Coronary artery (tissue), 2 donors: ENCODE data around the gene POSTN.

Source experiments
- DNase-seq: peaks from one replicate; pipeline ENCODE4 v3.0.0-alpha.2; 2017; ENCODE audit warnings: low spot score
- H3K27ac ChIP-seq, 2 donors: fragments of 200-600 bp; sonication (generic); one replicate each; pipeline ENCODE4 v1.5.1; 2016 to 2019
- H3K4me3 ChIP-seq: fragments of 200-600 bp; sonication (generic); 2 replicates; pipeline ENCODE4 v1.5.1; 2016; ENCODE audit warnings: mild to moderate bottlenecking, moderate library complexity
- TF ChIP-seq, protein P1 (sequence below): fragments of 200-600 bp; sonication (generic); IDR thresholded peaks from one replicate; pipeline ENCODE4 v1.5.1; 2019; ENCODE audit warnings: antibody characterized with exemption

POSTN gene

DNA sequence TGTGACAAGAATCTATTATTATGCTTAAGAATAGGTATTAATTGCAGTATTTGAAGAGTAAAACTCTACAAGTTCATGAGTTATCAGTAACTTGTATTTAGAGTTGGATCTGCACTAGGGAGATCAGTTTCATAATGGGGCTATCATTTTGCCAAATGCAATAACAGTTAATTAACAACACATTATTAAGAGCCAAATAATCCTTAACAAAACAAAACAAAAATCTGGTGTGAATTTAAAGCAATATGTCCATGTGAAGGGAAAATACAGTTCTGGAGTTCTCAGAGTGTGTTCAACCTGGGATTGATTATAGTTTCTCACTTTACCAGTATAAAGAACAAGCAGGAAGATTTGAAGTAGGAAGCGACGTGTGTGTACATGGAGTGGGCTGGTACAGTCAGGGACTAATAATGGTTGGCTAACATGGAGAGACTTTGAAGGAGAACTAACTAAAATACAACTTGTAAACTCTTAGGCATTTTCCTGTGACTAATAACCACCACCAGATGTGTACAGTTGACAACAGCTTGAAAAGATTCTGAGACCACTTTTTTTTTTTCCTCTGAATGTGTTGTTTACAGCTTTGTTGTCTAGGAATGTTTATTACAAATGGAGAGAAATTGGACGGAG lies 58.5 kb downstream of the POSTN start:
- H3K27ac ChIP-seq, result no peak overlapping the region
- TF ChIP-seq, protein P1, sequence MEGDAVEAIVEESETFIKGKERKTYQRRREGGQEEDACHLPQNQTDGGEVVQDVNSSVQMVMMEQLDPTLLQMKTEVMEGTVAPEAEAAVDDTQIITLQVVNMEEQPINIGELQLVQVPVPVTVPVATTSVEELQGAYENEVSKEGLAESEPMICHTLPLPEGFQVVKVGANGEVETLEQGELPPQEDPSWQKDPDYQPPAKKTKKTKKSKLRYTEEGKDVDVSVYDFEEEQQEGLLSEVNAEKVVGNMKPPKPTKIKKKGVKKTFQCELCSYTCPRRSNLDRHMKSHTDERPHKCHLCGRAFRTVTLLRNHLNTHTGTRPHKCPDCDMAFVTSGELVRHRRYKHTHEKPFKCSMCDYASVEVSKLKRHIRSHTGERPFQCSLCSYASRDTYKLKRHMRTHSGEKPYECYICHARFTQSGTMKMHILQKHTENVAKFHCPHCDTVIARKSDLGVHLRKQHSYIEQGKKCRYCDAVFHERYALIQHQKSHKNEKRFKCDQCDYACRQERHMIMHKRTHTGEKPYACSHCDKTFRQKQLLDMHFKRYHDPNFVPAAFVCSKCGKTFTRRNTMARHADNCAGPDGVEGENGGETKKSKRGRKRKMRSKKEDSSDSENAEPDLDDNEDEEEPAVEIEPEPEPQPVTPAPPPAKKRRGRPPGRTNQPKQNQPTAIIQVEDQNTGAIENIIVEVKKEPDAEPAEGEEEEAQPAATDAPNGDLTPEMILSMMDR, result no peak
- DNase-seq, result no peak
- no peak overlapping the region for H3K4me3 ChIP-seq

DNA sequence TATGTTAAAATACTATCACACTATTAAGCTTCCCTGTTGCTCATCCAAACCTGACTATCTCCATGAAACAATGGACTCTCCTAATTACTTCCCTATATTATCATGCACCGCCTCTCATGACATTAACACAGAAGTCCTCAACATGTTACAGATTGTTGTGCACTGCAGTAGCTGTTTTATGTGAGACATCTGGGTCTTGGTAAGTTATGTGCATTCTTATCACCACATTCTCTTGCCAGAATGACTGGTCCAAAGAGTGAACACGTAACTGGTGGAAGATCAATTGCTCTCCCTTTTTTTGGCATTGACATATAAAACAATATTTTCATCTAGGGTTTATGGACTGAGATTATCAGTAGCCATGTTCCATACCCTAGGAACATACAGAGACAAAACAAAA lies 59.4 kb downstream of the POSTN start:
- DNase-seq, result no peak
- no peak overlapping the region for H3K4me3 ChIP-seq
- no peak overlapping the region for H3K27ac ChIP-seq
- TF ChIP-seq, protein P1, result no peak

DNA sequence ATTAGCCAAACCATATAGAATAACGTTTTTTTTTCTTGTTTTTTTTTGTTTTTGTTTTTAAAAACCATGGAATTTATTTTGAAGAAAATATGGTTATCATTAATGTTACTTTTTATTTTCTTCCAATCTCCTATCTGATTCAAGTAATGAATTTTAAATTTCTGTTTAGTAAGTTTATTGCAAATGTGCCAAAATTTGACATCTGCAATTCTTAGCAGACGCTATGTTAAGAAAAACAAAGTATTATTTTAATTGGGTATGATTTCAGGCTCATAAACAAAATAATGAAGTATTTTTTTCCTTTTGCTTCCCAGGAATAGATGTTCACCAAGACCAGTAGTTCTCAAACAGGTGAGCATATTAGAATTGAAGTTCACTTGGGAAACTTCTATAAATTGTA lies 63.1 kb downstream of the POSTN start:
- Histone ChIP-seq H3K27ac (no peak overlapping the region), H3K4me3 (no peak overlapping the region)
- no peak for DNase-seq
- TF ChIP-seq, protein P1, result no peak

DNA sequence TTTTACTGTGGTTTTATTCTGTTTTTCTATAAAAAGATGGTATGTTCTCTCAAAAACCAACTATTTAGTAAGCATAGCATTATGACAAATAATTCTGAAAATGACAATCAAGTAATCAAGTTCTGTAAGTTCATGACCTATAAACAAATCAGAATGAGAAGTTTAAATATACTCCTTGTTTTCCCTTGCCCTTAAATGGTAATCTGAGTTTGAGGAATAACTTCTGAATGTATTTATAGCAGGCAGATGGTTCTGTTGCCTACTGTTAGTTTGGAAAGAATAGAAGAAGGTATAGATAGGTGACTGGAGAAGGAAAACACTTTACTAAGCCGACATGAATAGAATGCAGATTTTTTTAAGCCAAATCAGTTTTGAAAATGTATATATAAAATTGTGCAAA lies 63.9 kb downstream of the POSTN start:
- no peak for DNase-seq
- TF ChIP-seq, protein P1, result no peak
- Histone ChIP-seq H3K27ac (no peak overlapping the region), H3K4me3 (no peak overlapping the region)

DNA sequence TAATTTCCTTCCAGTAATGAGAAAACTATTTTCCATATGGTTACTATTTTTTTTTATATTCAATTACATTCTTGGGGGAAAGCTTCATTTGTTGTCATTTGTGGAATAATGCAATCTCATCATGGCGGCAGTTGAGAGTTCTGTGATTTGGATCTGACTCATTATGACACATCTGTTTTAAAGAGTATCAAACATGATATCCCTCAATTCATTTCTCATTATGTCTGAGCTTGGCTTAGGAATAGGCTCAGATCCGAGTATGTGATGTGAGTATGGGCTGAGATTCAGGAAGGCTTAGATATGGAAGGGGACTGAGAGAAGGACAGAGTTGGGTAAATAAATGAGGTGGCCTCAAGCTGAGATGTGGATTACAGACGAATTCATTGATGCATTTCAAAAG lies 64.4 kb downstream of the POSTN start:
- TF ChIP-seq, protein P1, result no peak
- Histone ChIP-seq H3K27ac (no peak overlapping the region), H3K4me3 (no peak overlapping the region)
- no peak for DNase-seq

DNA sequence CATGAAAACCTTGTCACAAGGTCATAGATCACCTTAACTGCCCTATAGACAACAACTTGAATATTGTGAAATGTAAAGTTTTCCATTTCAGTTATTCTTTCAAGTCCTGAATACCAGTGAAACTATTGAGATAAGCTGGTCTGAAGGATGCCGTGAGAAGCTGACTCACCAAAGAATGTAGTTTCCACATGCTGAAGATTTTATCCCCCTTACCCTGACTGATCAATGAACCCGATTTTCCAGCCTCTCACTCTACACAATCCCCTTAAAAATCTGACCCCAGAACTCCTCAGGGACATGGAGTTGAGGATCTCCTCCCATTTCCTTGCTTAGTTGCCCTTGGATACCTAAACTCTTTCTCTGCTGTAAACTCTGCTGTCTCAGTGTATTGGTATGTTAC lies 67.5 kb downstream of the POSTN start:
- TF ChIP-seq, protein P1, result no peak

DNA sequence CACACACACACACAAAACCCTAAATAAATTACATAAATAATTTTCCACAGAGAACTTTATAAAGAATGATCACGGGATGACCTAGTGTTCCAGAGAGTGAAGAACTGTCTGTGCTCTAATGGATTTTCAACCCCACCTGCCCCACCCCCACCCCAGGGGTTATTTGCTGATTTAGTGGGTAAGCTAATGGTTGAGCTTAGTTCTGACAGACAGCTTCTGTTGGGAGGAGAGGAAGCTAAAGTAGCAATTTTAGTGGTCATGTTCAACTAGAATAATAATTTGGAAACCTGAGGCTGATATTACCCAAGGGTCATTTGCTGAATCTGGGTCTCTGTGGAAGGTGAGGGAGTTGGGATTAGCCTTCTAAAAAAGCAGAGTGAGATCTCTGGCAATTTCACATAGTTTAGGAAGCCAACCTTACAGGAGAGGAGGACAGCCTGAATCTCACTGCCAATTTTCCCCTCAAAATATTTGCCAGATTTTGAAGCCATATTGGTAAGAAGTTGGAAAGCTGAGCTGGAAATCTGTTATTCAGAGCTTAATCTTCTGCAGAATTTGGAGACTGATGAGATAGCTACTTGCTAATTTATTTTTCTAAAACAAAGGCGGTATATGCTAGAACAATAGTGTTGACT lies 68.7 kb downstream of the POSTN start:
- Histone ChIP-seq H3K4me3 (no peak overlapping the region), H3K27ac (no peak overlapping the region)
- TF ChIP-seq, protein P1, result no peak
- no peak for DNase-seq

More for the DNA sequence above, 67.5 kb downstream of the POSTN start:
- no peak overlapping the region for H3K4me3 ChIP-seq
- no peak for DNase-seq
- no peak overlapping the region for H3K27ac ChIP-seq
